GM06990 (cell line): Measurements from ENCODE around the gene C16orf96.

Source experiments
- DNase-seq: peaks from one replicate; pipeline ENCODE4 v3.0.0-alpha.2; 2011; ENCODE audit not compliant: insufficient read length; ENCODE audit errors: extremely low read depth
- H3K27me3 ChIP-seq: replicated peaks from 2 replicates; pipeline ENCODE4 v1.6.0; 2011; ENCODE audit warnings: low read length; ENCODE audit not compliant: control insufficient read depth, insufficient read depth
- H3K36me3 ChIP-seq: 2 replicates; pipeline ENCODE4 v1.5.1; 2011; ENCODE audit warnings: low read length; ENCODE audit not compliant: control insufficient read depth, insufficient read depth
- H3K4me3 ChIP-seq: replicated peaks from 2 replicates; pipeline ENCODE4 v1.5.1; 2011; ENCODE audit warnings: low read depth, mild to moderate bottlenecking, control low read depth, low read length
- CTCF ChIP-seq: IDR thresholded peaks from 2 replicates; pipeline ENCODE4 v1.5.1; 2011; ENCODE audit warnings: low read length, control low read depth, mild to moderate bottlenecking, inconsistent platforms; ENCODE audit not compliant: insufficient read depth, poor library complexity, severe bottlenecking

Gene C16orf96

GRCh38 chr16:4648917-4649316 is 92.8 kb downstream of the C16orf96 start:
- Histone ChIP-seq H3K27me3 (no peaks in the 10 kb centered on the region), H3K4me3 (no peak overlapping the region), H3K36me3 (peaks cover 23% of the 10 kb centered on the region)
- no peak for TF ChIP-seq CTCF
- DNase-seq: no peak

- no peak for DNase-seq
- Histone ChIP-seq H3K4me3 (no peak overlapping the region), H3K27me3 (no peaks in the 10 kb centered on the region), H3K36me3 (peaks cover 27% of the 10 kb centered on the region)
- no peak for TF ChIP-seq CTCF
These were observed 93.8 kb downstream of the C16orf96 start for GRCh38 chr16:4649744-4650442.
